Measurements from ENCODE around the gene UBA3. TPM values are rescaled to one million over a fixed set of nuclear protein-coding genes. Genes with fewer than 3 reads are reported as not detected.

Gene UBA3
- total RNA-seq, 2 donors from 2014 or later = 39.9 to 63.5 TPM

- H3K36me3 ChIP-seq = no peaks in the 10 kb centered on the region
- DNase-seq (ENCODE audit: low spot score) = no peak
- TF ChIP-seq CTCF (IDR thresholded peaks at IDR 0.05) = no peak
- no peaks in the 10 kb centered on the region for H3K27me3 ChIP-seq
- H3K4me3 ChIP-seq = peak overlapping the region; percentile 81
- no peaks in the 10 kb centered on the region for H3K9me3 ChIP-seq
- peaks cover 0 to 53% of the 10 kb centered on the region in 2 donors for H3K4me1 ChIP-seq
- H3K27ac ChIP-seq = peak overlapping the region; percentile 81 to 83
Measured at GRCh38 chr3:69079269-69080159, 651 bp downstream of the UBA3 start.

- Histone ChIP-seq H3K36me3 (peaks cover 9% of the 10 kb centered on the region), H3K27me3 (no peaks in the 10 kb centered on the region), H3K27ac (no peak overlapping the region), H3K4me3 (no peak overlapping the region), H3K9me3 (no peaks in the 10 kb centered on the region), H3K4me1 (peaks cover 0 to under 1% of the 10 kb centered on the region in 2 donors)
- TF ChIP-seq CTCF (IDR thresholded peaks at IDR 0.05) = no peak
- no peak for DNase-seq (ENCODE audit: low spot score)
Measured at GRCh38 chr3:69072928-69073327, 7.2 kb downstream of the UBA3 start.

GRCh38 chr3:69066121-69066520 lies 14.0 kb downstream of the UBA3 start:
- H3K27ac ChIP-seq = no peak overlapping the region
- no peaks in the 10 kb centered on the region for H3K4me1 ChIP-seq
- H3K9me3 ChIP-seq = no peaks in the 10 kb centered on the region
- H3K36me3 ChIP-seq = peaks cover 11% of the 10 kb centered on the region
- H3K27me3 ChIP-seq = no peaks in the 10 kb centered on the region
- no peak overlapping the region for H3K4me3 ChIP-seq
- TF ChIP-seq CTCF (IDR thresholded peaks at IDR 0.05) = no peak
- no peak for DNase-seq (ENCODE audit: low spot score)

- Histone ChIP-seq H3K9me3 (no peaks in the 10 kb centered on the region), H3K27me3 (no peaks in the 10 kb centered on the region), H3K27ac (no peak overlapping the region), H3K36me3 (peaks cover 18% of the 10 kb centered on the region), H3K4me3 (no peak overlapping the region), H3K4me1 (no peaks in the 10 kb centered on the region)
- DNase-seq (ENCODE audit: low spot score) = no peak
- TF ChIP-seq CTCF (IDR thresholded peaks at IDR 0.05) = no peak
Measured at GRCh38 chr3:69065318-69065964, 14.7 kb downstream of the UBA3 start.

- DNase-seq (ENCODE audit: low spot score) = no peak
- no peak overlapping the region for H3K27ac ChIP-seq
- H3K4me1 ChIP-seq = no peaks in the 10 kb centered on the region
- H3K27me3 ChIP-seq = no peaks in the 10 kb centered on the region
- H3K9me3 ChIP-seq = no peaks in the 10 kb centered on the region
- no peak for TF ChIP-seq CTCF (IDR thresholded peaks at IDR 0.05)
- H3K4me3 ChIP-seq = no peak overlapping the region
- peaks cover 34% of the 10 kb centered on the region for H3K36me3 ChIP-seq
Measured at GRCh38 chr3:69063636-69064035, 16.5 kb downstream of the UBA3 start.

Data from right atrium auricular region (tissue), 2 donors.